OCI-LY7 (cell line): ENCODE measurements around the gene IRX5. TPM values are rescaled to one million over a fixed set of nuclear protein-coding genes. Genes with fewer than 3 reads are reported as not detected.

Source experiments
- BruUV-seq: library from RNA; stranded (reverse); fragments of 400-500 nt; replicated peaks from 2 replicates; lab custom pipeline; 2021; lab: Mats Ljungman, UMichigan
- CTCF ChIA-PET: fragments of 300-600 bp; sonication (Branson Sonifier 250); formaldehyde crosslinking; loops from one replicate; lab custom pipeline; 2022; ENCODE audit warnings: antibody characterized with exemption; ENCODE audit not compliant: unreplicated experiment; lab: Charles Lee
- POLR2A ChIA-PET: fragments of 300-600 bp; sonication (Branson Sonifier 250); formaldehyde crosslinking; loops from one replicate; lab custom pipeline; 2022; ENCODE audit warnings: antibody characterized with exemption; lab: Charles Lee
- DNase-seq: peaks from one replicate; pipeline ENCODE4 v3.0.0-alpha.2; 2015; ENCODE audit warnings: low spot score
- H2AFZ ChIP-seq: fragments of 200-600 bp; sonication (generic), shearing (Covaris generic); 2 replicates; pipeline ENCODE4 v1.6.1; 2014; ENCODE audit warnings: mild to moderate bottlenecking, antibody characterized with exemption, low read length, moderate library complexity
- H3K27ac ChIP-seq: fragments of 200-600 bp; sonication (generic); 2 replicates; pipeline ENCODE4 v1.5.1; 2014; ENCODE audit warnings: mixed run types, low read depth, mild to moderate bottlenecking, moderate library complexity, low read length, inconsistent platforms; ENCODE audit not compliant: poor library complexity, severe bottlenecking
- H3K36me3 ChIP-seq: fragments of 200-600 bp; sonication (generic); 2 replicates; pipeline ENCODE4 v1.6.1; 2014; ENCODE audit warnings: mild to moderate bottlenecking, antibody characterized with exemption, low read length, moderate library complexity, mixed read lengths; ENCODE audit not compliant: insufficient read depth
- H3K4me1 ChIP-seq: fragments of 200-600 bp; sonication (generic); 2 replicates; pipeline ENCODE4 v1.5.1; 2014; ENCODE audit warnings: mild to moderate bottlenecking, low read length; ENCODE audit not compliant: insufficient read depth, poor library complexity, severe bottlenecking
- H3K4me2 ChIP-seq: fragments of 200-600 bp; sonication (generic); 2 replicates; pipeline ENCODE4 v1.6.1; 2014; ENCODE audit warnings: mild to moderate bottlenecking, low read length
- H3K4me3 ChIP-seq: fragments of 200-600 bp; sonication (generic); 2 replicates; pipeline ENCODE4 v1.5.1; 2014; ENCODE audit warnings: mild to moderate bottlenecking, low read depth, low read length; ENCODE audit not compliant: poor library complexity, severe bottlenecking
- H3K79me2 ChIP-seq: fragments of 200-600 bp; sonication (generic); 2 replicates; pipeline ENCODE4 v1.6.1; 2016; ENCODE audit warnings: low read depth, mild to moderate bottlenecking, low read length, moderate library complexity, mixed read lengths; ENCODE audit not compliant: insufficient read depth
- H3K9me2 ChIP-seq: fragments of 200-600 bp; sonication (generic); 2 replicates; pipeline ENCODE4 v1.6.1; 2016; ENCODE audit warnings: mild to moderate bottlenecking, low read length, mixed read lengths; ENCODE audit not compliant: insufficient read depth
- H3K9me3 ChIP-seq: fragments of 200-600 bp; sonication (generic); 2 replicates; pipeline ENCODE4 v1.6.1; 2014; ENCODE audit warnings: mild to moderate bottlenecking, mixed run types, low read length, mixed read lengths
- H4K20me1 ChIP-seq: fragments of 200-600 bp; sonication (generic); 2 replicates; pipeline ENCODE4 v1.6.1; 2014; ENCODE audit warnings: mild to moderate bottlenecking, antibody characterized with exemption, low read length, moderate library complexity, mixed read lengths; ENCODE audit not compliant: insufficient read depth
- CTCF ChIP-seq: fragments of 200-600 bp; sonication (generic); conservative IDR thresholded peaks from 2 replicates; pipeline ENCODE4 v1.5.1; 2014; ENCODE audit warnings: mild to moderate bottlenecking, antibody characterized with exemption, low read length, moderate library complexity, mixed read lengths
- EZH2phosphoT487 ChIP-seq: fragments of 200-600 bp; sonication (generic); IDR thresholded peaks from 2 replicates; pipeline ENCODE4 v1.6.1; 2018; ENCODE audit warnings: low read depth, borderline replicate concordance, mild to moderate bottlenecking, mixed run types, antibody characterized with exemption, low read length, moderate library complexity, mixed read lengths
- intact Hi-C: fragments of 100-400 bp; cut with micrococcal nuclease; formaldehyde crosslinking; loops from one replicate; pipeline ENCODE4 v1.10.0; 2022; ENCODE audit not compliant: unreplicated experiment
- total RNA-seq, 2 experiments: library from RNA; depleted of rRNA in 1 of 2; stranded (reverse); fragments of >200 nt in 1 of 2; shearing (Covaris generic) in 1 of 2; gene quantifications; 2 replicates each; pipeline ENCODE4 v1.2.3, GENCODE V29; 2014 to 2022

The IRX5 gene
- total RNA-seq, 2 experiments from 2014 or later: 5.1 to 5.9 TPM

DNA sequence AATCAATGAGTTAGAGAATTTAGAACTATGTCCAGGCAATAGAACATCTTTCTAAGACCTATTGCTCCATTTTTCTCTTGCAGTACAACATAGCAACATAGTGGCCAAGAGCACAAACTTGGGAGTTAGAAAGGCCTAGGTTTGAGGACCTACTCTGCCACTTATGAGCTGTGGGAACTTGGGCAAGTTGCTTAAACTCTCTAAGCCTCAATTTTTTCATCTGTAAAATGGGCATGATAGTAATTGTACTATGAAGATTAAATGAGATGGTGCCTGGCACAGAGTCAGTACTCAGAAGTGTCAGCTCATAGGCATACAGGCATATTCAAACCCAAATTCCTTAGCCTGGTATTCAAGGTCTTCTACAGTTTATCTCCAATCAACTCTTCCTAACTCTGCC lies 25.1 kb downstream of the IRX5 start:
- Histone ChIP-seq H3K4me1 (no peaks in the 10 kb centered on the region), H3K9me3 (no peaks in the 10 kb centered on the region), H4K20me1 (no peaks in the 10 kb centered on the region), H3K4me2 (no peak overlapping the region), H3K79me2 (no peaks in the 10 kb centered on the region), H3K4me3 (no peak overlapping the region), H2AFZ (no peak overlapping the region), H3K27ac (no peak overlapping the region), H3K36me3 (no peaks in the 10 kb centered on the region), H3K9me2 (no peaks in the 10 kb centered on the region)
- TF ChIP-seq EZH2phosphoT487 (no peak), CTCF (no peak)
- ChIA-PET POLR2A (interaction anchor here (0.6 kb wide), 1 partner anchor 149 kb away, joined by 4 read pairs; no protein-coding TSS in a partner anchor), CTCF (no interaction called here)
- no TSS peak for BruUV-seq
- intact Hi-C loops: loop anchor here (10.0 kb wide), 3 partner anchors 141 to 1071 kb away; no protein-coding TSS in a partner anchor
- DNase-seq: no peak

DNA sequence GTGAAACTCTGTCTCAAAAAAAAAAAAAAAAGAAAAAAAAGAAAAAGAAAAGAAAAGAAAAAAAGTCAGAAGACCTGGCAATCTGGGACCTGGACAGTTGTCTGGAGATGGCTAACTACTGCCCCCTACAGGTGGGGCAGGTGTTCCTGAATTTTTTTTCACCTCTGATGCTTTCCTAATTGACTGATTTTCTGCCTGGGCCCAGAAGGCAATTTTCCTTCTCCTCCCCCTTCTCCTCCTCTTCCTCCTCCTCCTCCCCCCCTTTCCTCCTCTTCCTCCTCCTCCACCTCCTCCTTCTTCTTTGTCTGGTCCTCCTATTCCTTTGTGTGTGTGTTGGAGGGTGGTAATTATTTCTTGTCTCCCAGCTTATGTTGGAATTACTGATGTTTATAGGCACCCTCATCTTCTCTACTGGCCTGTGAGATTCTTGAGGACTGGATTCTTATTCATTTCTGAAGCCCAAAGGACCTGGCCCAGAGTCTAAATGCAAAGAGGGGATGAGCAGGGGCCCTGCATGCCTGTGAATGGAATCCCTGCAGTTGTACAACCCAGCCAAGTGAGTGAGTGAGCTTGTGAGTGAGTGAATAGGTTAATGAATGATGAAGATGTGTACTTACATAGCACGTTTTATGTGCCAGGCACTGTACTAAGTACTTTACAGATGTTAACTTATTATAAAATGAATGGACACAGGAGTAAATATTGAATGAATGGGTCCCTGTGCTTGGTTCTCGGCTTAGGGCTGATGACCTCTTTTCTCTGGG lies 26.9 kb downstream of the IRX5 start:
- no peak overlapping the region for H2AFZ ChIP-seq
- H3K27ac ChIP-seq: no peak overlapping the region
- H3K4me2 ChIP-seq: no peak overlapping the region
- no peaks in the 10 kb centered on the region for H3K4me1 ChIP-seq
- H3K79me2 ChIP-seq: no peaks in the 10 kb centered on the region
- H4K20me1 ChIP-seq: no peaks in the 10 kb centered on the region
- POLR2A ChIA-PET: interaction anchor here (0.7 kb wide), 2 partner anchors 944 to 1217 kb away, joined by 3 to 4 read pairs; no protein-coding TSS in a partner anchor
- H3K4me3 ChIP-seq: no peak overlapping the region
- H3K9me2 ChIP-seq: no peaks in the 10 kb centered on the region
- intact Hi-C loops: loop anchor here (10.0 kb wide), 3 partner anchors 143 to 1073 kb away; no protein-coding TSS in a partner anchor
- no peaks in the 10 kb centered on the region for H3K36me3 ChIP-seq
- no TSS peak for BruUV-seq
- TF ChIP-seq CTCF: peak; percentile 73
- TF ChIP-seq EZH2phosphoT487: no peak
- peak; percentile 70 for DNase-seq
- CTCF ChIA-PET: no interaction called here
- no peaks in the 10 kb centered on the region for H3K9me3 ChIP-seq

- POLR2A ChIA-PET: no interaction called here
- BruUV-seq: no TSS peak
- H3K36me3 ChIP-seq: no peaks in the 10 kb centered on the region
- H2AFZ ChIP-seq: no peak overlapping the region
- intact Hi-C loops: no loop called here
- no peak overlapping the region for H3K4me3 ChIP-seq
- no peaks in the 10 kb centered on the region for H3K9me3 ChIP-seq
- no peaks in the 10 kb centered on the region for H3K9me2 ChIP-seq
- CTCF ChIA-PET: no interaction called here
- no peaks in the 10 kb centered on the region for H4K20me1 ChIP-seq
- H3K4me1 ChIP-seq: no peaks in the 10 kb centered on the region
- H3K4me2 ChIP-seq: no peak overlapping the region
- no peak for DNase-seq
- TF ChIP-seq EZH2phosphoT487 (no peak), CTCF (no peak)
- H3K79me2 ChIP-seq: no peaks in the 10 kb centered on the region
- H3K27ac ChIP-seq: no peak overlapping the region
Measured at GRCh38 chr16:54962045-54962444, 31.4 kb downstream of the IRX5 start.
